Measurements from ENCODE around the gene TNXB.
A peak's percentile ranks its signal among the peaks of the same experiment; 100 is the strongest.

- TF ChIP-seq CREB1 (IDR thresholded peaks at IDR 0.05) (0 out of 2 replicates have a peak, but pooled peaks have one; percentile 25), CREB1 (CRISPR knock-in tag; IDR thresholded peaks at IDR 0.05) (no peak), FOXK2 (conservative IDR thresholded peaks at IDR 0.05 in 1 of 2, IDR thresholded peaks at IDR 0.05 in 1 of 2; ENCODE audit: low read depth in 2 of 2) (0 out of 4 replicates have a peak, but pooled peaks of 1 of the 2 experiments have one; percentile 10), SP1 (CRISPR knock-in tag; IDR thresholded peaks at IDR 0.05) (no peak), ZNF124 (CRISPR knock-in tag; IDR thresholded peaks at IDR 0.05) (no peak), HDAC6 (IDR thresholded peaks at IDR 0.05; ENCODE audit: low read depth, low read length) (no peak), LEF1 (IDR thresholded peaks at IDR 0.05) (peak; percentile 24; the same call in 1 of the 2 replicates), SMAD1 (IDR thresholded peaks at IDR 0.05; ENCODE audit: low read depth, low read length, partially characterized antibody) (peak; percentile 30), SMC3 (conservative IDR thresholded peaks at IDR 0.05; ENCODE audit: insufficient read depth, low read depth, low read length) (no peak), POLR2A (conservative IDR thresholded peaks at IDR 0.05) (no peak), ZNF75A (CRISPR knock-in tag; IDR thresholded peaks at IDR 0.05) (no peak), TAF1 (IDR thresholded peaks at IDR 0.05; ENCODE audit: control insufficient read depth, extremely low read depth, insufficient read depth, low read length, severe bottlenecking) (no peak)
- TF ChIP-seq, protein P1, sequence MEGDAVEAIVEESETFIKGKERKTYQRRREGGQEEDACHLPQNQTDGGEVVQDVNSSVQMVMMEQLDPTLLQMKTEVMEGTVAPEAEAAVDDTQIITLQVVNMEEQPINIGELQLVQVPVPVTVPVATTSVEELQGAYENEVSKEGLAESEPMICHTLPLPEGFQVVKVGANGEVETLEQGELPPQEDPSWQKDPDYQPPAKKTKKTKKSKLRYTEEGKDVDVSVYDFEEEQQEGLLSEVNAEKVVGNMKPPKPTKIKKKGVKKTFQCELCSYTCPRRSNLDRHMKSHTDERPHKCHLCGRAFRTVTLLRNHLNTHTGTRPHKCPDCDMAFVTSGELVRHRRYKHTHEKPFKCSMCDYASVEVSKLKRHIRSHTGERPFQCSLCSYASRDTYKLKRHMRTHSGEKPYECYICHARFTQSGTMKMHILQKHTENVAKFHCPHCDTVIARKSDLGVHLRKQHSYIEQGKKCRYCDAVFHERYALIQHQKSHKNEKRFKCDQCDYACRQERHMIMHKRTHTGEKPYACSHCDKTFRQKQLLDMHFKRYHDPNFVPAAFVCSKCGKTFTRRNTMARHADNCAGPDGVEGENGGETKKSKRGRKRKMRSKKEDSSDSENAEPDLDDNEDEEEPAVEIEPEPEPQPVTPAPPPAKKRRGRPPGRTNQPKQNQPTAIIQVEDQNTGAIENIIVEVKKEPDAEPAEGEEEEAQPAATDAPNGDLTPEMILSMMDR (IDR thresholded peaks at IDR 0.05 in 2 of 3, conservative IDR thresholded peaks at IDR 0.05 in 1 of 3; ENCODE audit: insufficient read depth in 2 of 3, low read depth in 1 of 3, low read length in 3 of 3): no peak
Observed at GRCh38 chr6:32152769-32153563, 43.8 kb upstream of the TNXB start.

All from K562 (cell line).